ENCODE data around the gene SLC25A23. TPM values are rescaled to one million over a fixed set of nuclear protein-coding genes. Genes with fewer than 3 reads are reported as not detected.

The SLC25A23 gene
- total and polyA plus RNA-seq, 8 donors: 16.3 to 39.4 (median 20.0) TPM

DNA sequence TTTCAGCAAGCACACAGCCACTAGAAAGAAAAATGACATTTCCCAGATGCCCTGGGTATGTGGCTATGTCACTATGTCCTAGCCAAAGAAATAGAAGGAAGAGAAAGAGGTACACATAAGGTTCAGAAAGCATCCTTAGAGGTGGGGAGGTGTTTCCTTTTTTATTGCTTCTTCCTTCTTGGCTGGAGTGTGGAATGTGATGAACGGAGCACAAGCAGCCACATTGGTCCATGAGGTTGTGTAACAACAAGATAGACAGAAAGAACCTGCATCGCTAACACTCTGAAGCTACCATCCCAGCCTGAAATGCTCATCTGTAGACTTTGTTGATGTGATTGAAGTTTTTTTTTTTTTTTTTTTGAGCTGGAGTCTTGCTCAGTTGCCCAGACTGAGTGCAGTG is 6.7 kb downstream of the SLC25A23 start:
- no peak for FAIRE-seq
- Histone ChIP-seq H3K36me3 (peaks cover 0 to 16% (median 6%) of the 10 kb centered on the region in 3 donors), H3K27ac (no peak overlapping the region), H3K9me3 (no peaks in the 10 kb centered on the region), H3K27me3 (no peaks in the 10 kb centered on the region), H3K4me3 (no peak overlapping the region), H3K4me1 (no peaks in the 10 kb centered on the region)
- DNase-seq: no peak
- 100% methylated on average over 2 of the region's 2 CpGs for WGBS, 2 donors
- ATAC-seq: no peak
- intact Hi-C loops (cut with DNase I): no loop called here
- TF ChIP-seq CTCF (IDR thresholded peaks at IDR 0.05): no peak

- Histone ChIP-seq H3K27me3 (no peaks in the 10 kb centered on the region), H3K4me3 (no peak overlapping the region), H3K9me3 (no peaks in the 10 kb centered on the region), H3K4me1 (no peaks in the 10 kb centered on the region), H3K27ac (no peak overlapping the region), H3K36me3 (peaks cover 0 to 16% (median 6%) of the 10 kb centered on the region in 3 donors)
- FAIRE-seq (no peak), ATAC-seq (no peak), DNase-seq (no peak)
- no peak for TF ChIP-seq CTCF (IDR thresholded peaks at IDR 0.05)
- WGBS, 2 donors: 97% methylated on average over 19 of the region's 19 CpGs
- intact Hi-C loops (cut with DNase I): no loop called here
These were observed 7.4 kb downstream of the SLC25A23 start for GRCh38 chr19:6452223-6452614.

DNA sequence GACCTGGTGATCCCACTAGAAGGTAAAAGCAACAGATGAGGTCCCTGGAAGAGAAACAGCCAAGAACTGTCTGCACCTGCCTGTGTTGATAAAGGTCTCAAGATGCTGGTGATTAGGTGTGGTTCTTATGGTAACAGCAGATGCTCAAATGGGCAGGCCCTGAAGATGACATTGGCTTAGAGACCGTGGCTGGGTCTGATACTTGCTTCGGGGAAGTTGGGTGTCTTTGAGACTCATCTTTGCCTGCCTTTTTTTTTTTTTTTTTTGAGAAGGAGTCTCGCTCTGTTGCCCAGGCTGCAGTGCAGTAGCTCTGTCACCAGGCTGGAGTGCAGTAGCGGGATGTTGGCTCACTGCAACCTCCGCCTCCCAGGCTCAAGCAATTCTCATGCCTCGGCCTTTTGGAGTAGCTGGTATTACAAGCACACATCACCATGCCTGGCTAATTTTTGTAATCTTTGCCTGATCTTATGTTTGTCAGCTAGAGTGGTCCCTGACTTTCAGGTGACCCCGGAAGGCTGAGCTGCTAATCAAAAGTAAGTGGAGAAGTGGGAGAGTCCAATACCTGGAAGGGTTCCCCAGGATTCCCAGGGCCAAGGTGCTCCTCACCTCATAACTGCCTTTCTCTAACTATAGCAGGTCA is 7.9 kb downstream of the SLC25A23 start:
- DNase-seq (no peak), ATAC-seq (no peak), FAIRE-seq (no peak)
- Histone ChIP-seq H3K36me3 (peaks cover 0 to 16% (median 6%) of the 10 kb centered on the region in 3 donors), H3K4me1 (no peaks in the 10 kb centered on the region), H3K4me3 (no peak overlapping the region), H3K9me3 (no peaks in the 10 kb centered on the region), H3K27me3 (no peaks in the 10 kb centered on the region), H3K27ac (no peak overlapping the region)
- WGBS, 2 donors: 90 to 93% methylated on average over 6 to 7 of the region's 7 CpGs
- intact Hi-C loops (cut with DNase I): no loop called here
- no peak for TF ChIP-seq CTCF (IDR thresholded peaks at IDR 0.05)

GRCh38 chr19:6450166-6450565 is 9.4 kb downstream of the SLC25A23 start:
- intact Hi-C loops (cut with DNase I): no loop called here
- no peak for TF ChIP-seq CTCF (IDR thresholded peaks at IDR 0.05)
- no peaks in the 10 kb centered on the region for H3K9me3 ChIP-seq
- DNase-seq: no peak
- no peak for FAIRE-seq
- WGBS, 2 donors: 98 to 99% methylated on average over 5 of the region's 5 CpGs
- no peaks in the 10 kb centered on the region for H3K27me3 ChIP-seq
- no peak for ATAC-seq
- no peaks in the 10 kb centered on the region for H3K4me1 ChIP-seq
- no peak overlapping the region for H3K4me3 ChIP-seq
- peaks cover 0 to 16% (median 6%) of the 10 kb centered on the region in 3 donors for H3K36me3 ChIP-seq
- no peak overlapping the region for H3K27ac ChIP-seq

GRCh38 chr19:6448045-6448444 is 11.5 kb downstream of the SLC25A23 start:
- Histone ChIP-seq H3K36me3 (peaks cover 0 to 3% (median 0%) of the 10 kb centered on the region in 3 donors), H3K4me1 (no peaks in the 10 kb centered on the region), H3K4me3 (no peak overlapping the region), H3K27me3 (no peaks in the 10 kb centered on the region), H3K27ac (no peak overlapping the region), H3K9me3 (no peaks in the 10 kb centered on the region)
- DNase-seq (no peak), FAIRE-seq (no peak), ATAC-seq (no peak)
- no peak for TF ChIP-seq CTCF (IDR thresholded peaks at IDR 0.05)
- WGBS, 2 donors: 94 to 99% methylated on average over 3 of the region's 3 CpGs
- intact Hi-C loops (cut with DNase I): no loop called here

Data from pancreas (tissue), 10 donors.